Keratinocyte (primary cell): Measurements from ENCODE around the gene CDX1. TPM values are rescaled to one million over a fixed set of nuclear protein-coding genes. Genes with fewer than 3 reads are reported as not detected.

Experiments
- DNase-seq: peaks from one replicate; pipeline ENCODE4 v3.0.0-alpha.2; 2011; ENCODE audit warnings: low read depth, missing footprints, low spot score
- FAIRE-seq: peaks from 2 replicates; lab custom pipeline; 2011; peaks lifted over from hg19 to GRCh38; lab: Jason Lieb, UNC
- H2AFZ ChIP-seq: 2 replicates; pipeline ENCODE4 v1.6.0; 2012; ENCODE audit warnings: low read length, control low read depth, inconsistent platforms; ENCODE audit not compliant: control insufficient read depth
- H3K27ac ChIP-seq: 2 replicates; pipeline ENCODE4 v1.5.1; 2011; ENCODE audit warnings: low read length; ENCODE audit not compliant: control insufficient read depth, insufficient read depth
- H3K27me3 ChIP-seq: 3 replicates; pipeline ENCODE4 v1.6.0; 2011; ENCODE audit warnings: low read length; ENCODE audit not compliant: control insufficient read depth, insufficient read depth; ENCODE audit errors: extremely low read depth
- H3K36me3 ChIP-seq, 2 experiments: 2 replicates in 1 of 2; 3 replicates in 1 of 2; pipeline ENCODE4 v1.5.1; 2011; ENCODE audit warnings: low read length in 2 of 2, mild to moderate bottlenecking in 1 of 2; ENCODE audit not compliant: control insufficient read depth in 2 of 2, insufficient read depth in 2 of 2; ENCODE audit errors: extremely low read depth in 1 of 2
- H3K4me1 ChIP-seq: 3 replicates; pipeline ENCODE4 v1.5.1; 2011; ENCODE audit warnings: low read length; ENCODE audit not compliant: control insufficient read depth, insufficient read depth; ENCODE audit errors: extremely low read depth
- H3K4me2 ChIP-seq: 3 replicates; pipeline ENCODE4 v1.6.0; 2011; ENCODE audit warnings: low read depth, low read length; ENCODE audit not compliant: control insufficient read depth, insufficient read depth; ENCODE audit errors: extremely low read depth
- H3K4me3 ChIP-seq, 3 experiments: fragments of 200-600 bp in 1 of 3; sonication (generic) in 1 of 3; 2 replicates in 2 of 3; 3 replicates in 1 of 3; pipeline ENCODE4 v1.5.1; 2011 to 2016; ENCODE audit warnings: low read length in 3 of 3, mild to moderate bottlenecking in 3 of 3, control low read depth in 2 of 3, inconsistent platforms in 1 of 3, low read depth in 1 of 3, mixed read lengths in 1 of 3, mixed run types in 1 of 3, moderate library complexity in 1 of 3; ENCODE audit not compliant: control insufficient read depth in 2 of 3, insufficient read depth in 2 of 3; ENCODE audit errors: extremely low read depth in 1 of 3
- H3K79me2 ChIP-seq: 2 replicates; pipeline ENCODE4 v1.6.0; 2012; ENCODE audit warnings: low read length; ENCODE audit not compliant: control insufficient read depth, insufficient read depth
- H3K9ac ChIP-seq: 3 replicates; pipeline ENCODE4 v1.6.0; 2011; ENCODE audit warnings: low read length; ENCODE audit not compliant: control insufficient read depth, insufficient read depth; ENCODE audit errors: extremely low read depth
- H3K9me1 ChIP-seq: 3 replicates; pipeline ENCODE4 v1.6.0; 2011; ENCODE audit warnings: low read length; ENCODE audit not compliant: control insufficient read depth, insufficient read depth; ENCODE audit errors: extremely low read depth
- H3K9me3 ChIP-seq: 2 replicates; pipeline ENCODE4 v1.5.1; 2012; ENCODE audit warnings: low read depth, low read length; ENCODE audit not compliant: control insufficient read depth
- H4K20me1 ChIP-seq: 3 replicates; pipeline ENCODE4 v1.6.0; 2011; ENCODE audit warnings: low read length; ENCODE audit not compliant: control insufficient read depth, insufficient read depth; ENCODE audit errors: extremely low read depth
- EZH2 ChIP-seq: IDR thresholded peaks from one replicate; pipeline ENCODE4 v1.6.1; 2012; ENCODE audit warnings: inconsistent platforms, mild to moderate bottlenecking, low read length, moderate library complexity
- dilution Hi-C: fragments of 300-500 bp; cut with MboI; formaldehyde crosslinking; loops from one replicate; pipeline ENCODE4 v1.7.0; 2020; ENCODE audit warnings: low sequenced_read_pairs; ENCODE audit not compliant: extremely low pct_ligation_motif_present
- polyA plus RNA-seq, 5 experiments: library from polyadenylated mRNA; depleted of rRNA in 3 of 5; stranded (reverse) in 3 of 5; stranded (forward) in 1 of 5; unstranded in 1 of 5; fragments of >200 nt; gene quantifications; 1 replicate in 1 of 5; 2 replicates in 3 of 5; 3 replicates in 1 of 5; pipeline versions ENCODE4 v1.2.1 to v1.2.3, GENCODE V29; 2011 to 2012; ENCODE audit warnings: missing spikeins in 2 of 5, low read depth in 1 of 5, low replicate concordance in 1 of 5
- TF ChIP-seq, protein P1 (sequence below), 3 experiments: IDR thresholded peaks in 1 of 3; conservative IDR thresholded peaks in 1 of 3; optimal IDR thresholded peaks in 1 of 3; 2 replicates in 2 of 3; 3 replicates in 1 of 3; pipeline versions ENCODE3 to v1.5.1; 2011; ENCODE audit warnings: low read length in 3 of 3, mild to moderate bottlenecking in 3 of 3, moderate library complexity in 2 of 3, control low read depth in 1 of 3, inconsistent platforms in 1 of 3; ENCODE audit not compliant: insufficient read depth in 2 of 3; ENCODE audit errors: extremely low read depth in 1 of 3

The CDX1 gene
- polyA plus RNA-seq, 1 donor (not counting 4 experiments of a cell fraction or from before 2014, with no cell fraction given) = not detected

DNA sequence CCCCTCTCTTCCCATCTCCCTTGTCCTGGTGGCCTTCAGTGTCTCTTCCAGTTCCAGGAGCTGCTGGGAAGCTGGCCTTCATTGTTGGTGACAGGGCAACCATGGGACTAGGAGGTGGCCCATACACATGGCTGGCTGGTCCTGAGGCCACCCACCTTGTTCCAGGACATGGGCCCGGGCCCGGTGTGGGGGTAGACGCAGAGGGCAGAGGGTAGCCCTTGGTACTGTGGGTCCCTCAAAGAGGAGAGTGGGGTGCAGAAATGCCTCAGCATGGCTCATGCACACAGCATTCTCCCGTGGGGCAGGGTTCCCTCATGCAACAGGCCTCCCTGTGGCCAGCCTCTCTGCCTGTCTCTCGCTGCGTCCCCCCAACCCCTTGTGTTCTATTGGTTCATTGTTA is 44.1 kb downstream of the CDX1 start:
- Histone ChIP-seq H4K20me1 (no peaks in the 10 kb centered on the region), H3K27me3 (no peaks in the 10 kb centered on the region), H3K4me1 (peaks cover 17% of the 10 kb centered on the region), H2AFZ (no peak overlapping the region), H3K4me2 (no peak overlapping the region), H3K79me2 (no peaks in the 10 kb centered on the region), H3K36me3 (no peaks in the 10 kb centered on the region), H3K4me3 (no peak overlapping the region), H3K27ac (no peak overlapping the region), H3K9me1 (no peaks in the 10 kb centered on the region), H3K9ac (no peak overlapping the region), H3K9me3 (no peaks in the 10 kb centered on the region)
- DNase-seq (no peak), FAIRE-seq (no peak)
- TF ChIP-seq, protein P1, sequence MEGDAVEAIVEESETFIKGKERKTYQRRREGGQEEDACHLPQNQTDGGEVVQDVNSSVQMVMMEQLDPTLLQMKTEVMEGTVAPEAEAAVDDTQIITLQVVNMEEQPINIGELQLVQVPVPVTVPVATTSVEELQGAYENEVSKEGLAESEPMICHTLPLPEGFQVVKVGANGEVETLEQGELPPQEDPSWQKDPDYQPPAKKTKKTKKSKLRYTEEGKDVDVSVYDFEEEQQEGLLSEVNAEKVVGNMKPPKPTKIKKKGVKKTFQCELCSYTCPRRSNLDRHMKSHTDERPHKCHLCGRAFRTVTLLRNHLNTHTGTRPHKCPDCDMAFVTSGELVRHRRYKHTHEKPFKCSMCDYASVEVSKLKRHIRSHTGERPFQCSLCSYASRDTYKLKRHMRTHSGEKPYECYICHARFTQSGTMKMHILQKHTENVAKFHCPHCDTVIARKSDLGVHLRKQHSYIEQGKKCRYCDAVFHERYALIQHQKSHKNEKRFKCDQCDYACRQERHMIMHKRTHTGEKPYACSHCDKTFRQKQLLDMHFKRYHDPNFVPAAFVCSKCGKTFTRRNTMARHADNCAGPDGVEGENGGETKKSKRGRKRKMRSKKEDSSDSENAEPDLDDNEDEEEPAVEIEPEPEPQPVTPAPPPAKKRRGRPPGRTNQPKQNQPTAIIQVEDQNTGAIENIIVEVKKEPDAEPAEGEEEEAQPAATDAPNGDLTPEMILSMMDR (optimal IDR thresholded peaks at IDR 0.05 in 1 of 3, IDR thresholded peaks at IDR 0.05 in 1 of 3, conservative IDR thresholded peaks at IDR 0.05 in 1 of 3; ENCODE audit: extremely low read depth in 1 of 3, insufficient read depth in 2 of 3, low read length in 3 of 3) = no peak
- no peak for TF ChIP-seq EZH2
- dilution Hi-C loops = no loop called here

DNA sequence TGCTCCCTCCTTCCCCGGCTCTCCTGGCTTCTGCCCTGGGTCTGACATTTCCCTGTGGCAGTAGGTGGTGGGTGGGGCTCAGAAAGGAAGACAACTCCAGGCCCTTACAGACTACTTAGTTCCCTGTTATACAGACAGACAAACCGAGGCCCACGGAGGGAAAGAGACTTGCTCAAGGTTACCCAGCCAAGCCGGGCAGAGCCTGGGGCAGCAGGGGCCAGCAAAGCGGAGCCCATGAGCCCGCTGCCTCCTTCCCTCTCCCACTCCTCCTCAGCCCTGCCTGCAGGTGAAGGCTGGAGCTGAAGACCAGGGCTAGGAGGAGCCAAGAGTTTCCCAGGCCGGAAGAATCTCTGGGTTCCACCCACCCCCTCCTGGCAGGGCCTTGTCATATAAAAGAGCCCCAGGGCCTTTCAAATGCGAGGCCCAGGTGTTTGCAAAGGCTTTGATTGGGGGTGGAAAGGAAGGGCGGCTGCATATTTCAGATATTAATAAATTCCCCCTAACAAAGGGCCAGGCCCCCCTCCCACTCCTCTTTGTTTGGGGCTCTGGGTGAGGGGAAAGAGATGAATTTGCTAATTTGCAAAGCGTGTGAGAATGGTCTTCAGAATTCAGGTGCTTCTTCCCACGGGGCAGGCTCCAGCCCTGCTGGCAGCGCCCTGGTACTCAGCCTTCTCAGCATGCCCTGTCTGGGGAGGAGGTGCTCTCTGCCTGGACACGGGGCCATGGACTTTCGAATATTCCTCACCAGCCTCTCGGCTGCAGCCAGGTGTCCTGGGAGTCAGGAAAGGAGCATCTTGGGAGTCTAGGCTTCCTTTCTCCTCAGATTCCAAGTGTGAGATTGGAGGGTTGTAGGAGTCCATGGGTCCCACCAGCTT is 44.8 kb downstream of the CDX1 start:
- H3K9me1 ChIP-seq = no peaks in the 10 kb centered on the region
- dilution Hi-C loops = no loop called here
- no peaks in the 10 kb centered on the region for H3K27me3 ChIP-seq
- FAIRE-seq (no peak), DNase-seq (no peak)
- no peak overlapping the region for H2AFZ ChIP-seq
- H3K79me2 ChIP-seq = no peaks in the 10 kb centered on the region
- H3K9me3 ChIP-seq = no peaks in the 10 kb centered on the region
- no peak overlapping the region for H3K4me3 ChIP-seq
- H3K9ac ChIP-seq = no peak overlapping the region
- no peak overlapping the region for H3K4me2 ChIP-seq
- peaks cover 17% of the 10 kb centered on the region for H3K4me1 ChIP-seq
- no peaks in the 10 kb centered on the region for H4K20me1 ChIP-seq
- TF ChIP-seq, protein P1 (optimal IDR thresholded peaks at IDR 0.05 in 1 of 3, IDR thresholded peaks at IDR 0.05 in 1 of 3, conservative IDR thresholded peaks at IDR 0.05 in 1 of 3; ENCODE audit: extremely low read depth in 1 of 3, insufficient read depth in 2 of 3, low read length in 3 of 3) = no peak
- TF ChIP-seq EZH2 = no peak
- H3K27ac ChIP-seq = no peak overlapping the region
- H3K36me3 ChIP-seq = no peaks in the 10 kb centered on the region
